GM13976 (cell line): ENCODE measurements around the gene PSME2.
A peak's percentile ranks its signal among the peaks of the same experiment; 100 is the strongest.

Source experiments
- DNase-seq: peaks from one replicate; pipeline ENCODE4 v3.0.0; 2012; ENCODE audit warnings: low spot score
- in situ Hi-C: fragments of 300-500 bp; cut with MboI; formaldehyde crosslinking; loops from one replicate; pipeline ENCODE4 v1.12.0; 2022; ENCODE audit warnings: low sequenced_read_pairs, mixed read lengths, inconsistent platforms; ENCODE audit not compliant: unreplicated experiment
- TF ChIP-seq, protein P1 (sequence below): IDR thresholded peaks from 2 replicates; pipeline ENCODE4 v1.5.1; 2012; ENCODE audit warnings: borderline replicate concordance, mild to moderate bottlenecking; ENCODE audit not compliant: insufficient read depth; ENCODE audit errors: extremely low read depth, missing control alignments, control extremely low read depth

The PSME2 gene

DNA sequence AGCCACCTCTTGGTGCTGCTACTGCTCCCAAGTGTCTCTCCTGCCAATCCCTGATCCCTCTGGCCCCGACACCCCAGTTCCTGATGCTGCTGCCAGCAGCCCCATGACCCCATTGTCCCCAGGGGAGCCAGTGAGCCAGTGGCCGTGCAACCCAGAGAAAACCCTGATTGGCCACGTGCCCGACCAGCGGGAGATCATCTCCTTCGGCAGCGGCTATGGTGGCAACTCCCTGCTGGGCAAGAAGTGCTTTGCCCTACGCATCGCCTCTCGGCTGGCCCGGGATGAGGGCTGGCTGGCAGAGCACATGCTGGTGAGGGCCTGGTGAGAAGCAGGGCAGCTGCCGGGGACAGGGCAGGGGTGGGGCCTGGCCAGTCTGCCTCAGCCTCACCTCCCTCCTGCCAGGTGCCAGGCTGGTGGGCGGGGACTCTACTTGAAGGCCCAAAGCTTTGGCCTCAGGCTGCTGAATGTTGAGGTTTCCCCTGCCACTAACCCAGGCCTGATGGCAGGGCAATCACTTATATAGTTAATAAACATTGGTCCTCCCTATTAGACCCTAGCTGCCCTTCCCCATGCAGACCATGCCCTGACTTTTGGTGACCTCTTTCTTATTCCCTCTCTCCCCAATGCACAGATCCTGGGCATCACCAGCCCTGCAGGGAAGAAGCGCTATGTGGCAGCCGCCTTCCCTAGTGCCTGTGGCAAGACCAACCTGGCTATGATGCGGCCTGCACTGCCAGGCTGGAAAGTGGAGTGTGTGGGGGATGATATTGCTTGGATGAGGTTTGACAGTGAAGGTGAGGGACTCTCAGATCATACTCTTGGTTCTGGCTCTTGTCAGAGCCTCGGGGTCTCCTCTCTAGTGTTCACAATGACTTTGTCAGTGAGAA, 47.2 kb downstream of the PSME2 start:
- no peak for DNase-seq
- TF ChIP-seq, protein P1, sequence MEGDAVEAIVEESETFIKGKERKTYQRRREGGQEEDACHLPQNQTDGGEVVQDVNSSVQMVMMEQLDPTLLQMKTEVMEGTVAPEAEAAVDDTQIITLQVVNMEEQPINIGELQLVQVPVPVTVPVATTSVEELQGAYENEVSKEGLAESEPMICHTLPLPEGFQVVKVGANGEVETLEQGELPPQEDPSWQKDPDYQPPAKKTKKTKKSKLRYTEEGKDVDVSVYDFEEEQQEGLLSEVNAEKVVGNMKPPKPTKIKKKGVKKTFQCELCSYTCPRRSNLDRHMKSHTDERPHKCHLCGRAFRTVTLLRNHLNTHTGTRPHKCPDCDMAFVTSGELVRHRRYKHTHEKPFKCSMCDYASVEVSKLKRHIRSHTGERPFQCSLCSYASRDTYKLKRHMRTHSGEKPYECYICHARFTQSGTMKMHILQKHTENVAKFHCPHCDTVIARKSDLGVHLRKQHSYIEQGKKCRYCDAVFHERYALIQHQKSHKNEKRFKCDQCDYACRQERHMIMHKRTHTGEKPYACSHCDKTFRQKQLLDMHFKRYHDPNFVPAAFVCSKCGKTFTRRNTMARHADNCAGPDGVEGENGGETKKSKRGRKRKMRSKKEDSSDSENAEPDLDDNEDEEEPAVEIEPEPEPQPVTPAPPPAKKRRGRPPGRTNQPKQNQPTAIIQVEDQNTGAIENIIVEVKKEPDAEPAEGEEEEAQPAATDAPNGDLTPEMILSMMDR = no peak
- in situ Hi-C loops = no loop called here

DNA sequence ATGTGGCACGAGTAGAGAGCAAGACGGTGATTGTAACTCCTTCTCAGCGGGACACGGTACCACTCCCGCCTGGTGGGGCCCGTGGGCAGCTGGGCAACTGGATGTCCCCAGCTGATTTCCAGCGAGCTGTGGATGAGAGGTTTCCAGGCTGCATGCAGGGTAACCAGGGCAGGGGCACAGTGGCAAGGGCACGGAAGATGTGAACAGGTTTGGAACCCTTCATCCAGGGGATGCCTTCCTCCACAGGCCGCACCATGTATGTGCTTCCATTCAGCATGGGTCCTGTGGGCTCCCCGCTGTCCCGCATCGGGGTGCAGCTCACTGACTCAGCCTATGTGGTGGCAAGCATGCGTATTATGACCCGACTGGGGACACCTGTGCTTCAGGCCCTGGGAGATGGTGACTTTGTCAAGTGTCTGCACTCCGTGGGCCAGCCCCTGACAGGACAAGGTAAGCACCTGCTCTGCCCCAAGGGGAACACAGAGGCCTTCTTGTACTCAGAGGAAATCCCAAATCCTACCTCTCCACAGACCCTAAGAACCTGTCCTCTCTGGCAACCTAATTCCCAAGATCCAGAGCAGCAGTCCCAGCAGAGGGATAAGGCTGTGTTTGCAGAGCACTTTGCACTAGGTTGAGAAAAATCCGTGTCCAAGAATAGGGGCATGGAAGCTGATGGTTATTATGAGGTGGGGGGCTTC, 48.0 kb downstream of the PSME2 start:
- DNase-seq = no peak
- TF ChIP-seq, protein P1 = no peak
- in situ Hi-C loops = no loop called here

DNA sequence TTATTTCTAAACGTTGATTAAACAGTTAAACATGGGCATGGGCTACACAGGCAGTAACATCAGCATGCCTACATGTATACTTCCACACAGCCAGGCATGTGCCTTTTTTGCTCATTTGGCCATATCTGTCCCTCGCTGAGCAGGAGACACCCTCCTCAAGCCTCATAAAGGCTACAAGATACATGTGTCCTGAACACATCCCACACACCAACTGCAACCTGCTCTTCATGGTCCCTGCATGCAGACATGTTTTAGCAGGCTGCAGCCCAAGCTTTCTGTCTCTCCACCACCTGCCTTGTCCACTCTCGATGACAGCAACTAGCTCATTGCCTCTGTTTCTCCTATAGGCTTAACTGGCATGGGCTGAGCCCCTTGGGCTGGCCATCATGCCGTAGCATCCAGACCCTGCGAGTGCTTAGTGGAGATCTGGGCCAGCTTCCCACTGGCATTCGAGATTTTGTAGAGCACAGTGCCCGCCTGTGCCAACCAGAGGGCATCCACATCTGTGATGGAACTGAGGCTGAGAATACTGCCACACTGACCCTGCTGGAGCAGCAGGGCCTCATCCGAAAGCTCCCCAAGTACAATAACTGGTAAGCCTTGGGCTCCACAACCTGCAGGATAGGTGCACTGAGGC, 49.7 kb downstream of the PSME2 start:
- no peak for DNase-seq
- TF ChIP-seq, protein P1 = no peak
- in situ Hi-C loops = no loop called here

DNA sequence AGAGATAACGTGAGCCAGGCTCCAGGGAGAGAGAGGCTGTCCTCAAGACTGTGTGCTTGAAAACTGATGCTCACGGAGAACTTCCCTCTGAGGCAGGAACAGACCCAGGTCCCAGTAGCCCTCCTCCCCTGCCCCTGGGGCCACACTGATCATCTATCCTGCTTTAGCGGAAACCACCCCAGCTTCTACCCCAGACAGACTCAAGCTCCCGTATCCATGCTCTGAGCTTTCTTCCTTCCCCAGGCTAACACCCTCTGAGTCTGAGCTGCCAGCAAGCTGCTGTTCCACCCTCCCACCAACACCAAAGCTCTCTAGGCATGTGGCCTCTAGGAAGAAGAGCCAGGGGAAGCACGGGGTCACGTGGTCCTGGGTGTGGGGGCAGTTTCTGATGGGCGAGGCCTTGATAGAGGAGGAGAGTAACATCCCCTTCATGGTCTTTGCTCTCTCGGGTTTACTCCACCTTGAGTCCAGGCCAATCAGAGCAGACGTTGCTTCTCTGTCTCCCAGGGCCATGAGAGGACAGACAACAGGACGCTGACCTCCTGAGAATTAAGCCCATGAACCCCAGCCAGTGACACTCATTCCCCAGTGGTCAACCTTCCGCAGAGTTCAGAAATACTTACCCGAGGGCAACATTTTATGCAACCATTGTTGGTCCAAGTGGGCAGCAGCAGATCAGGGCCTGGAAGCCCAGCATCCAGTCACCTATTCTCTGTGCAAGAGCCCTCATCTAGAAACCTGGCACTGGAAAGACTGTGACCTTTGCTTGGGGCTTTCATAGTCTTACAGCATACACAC, 50.9 kb downstream of the PSME2 start:
- peak; percentile 95 for DNase-seq
- TF ChIP-seq, protein P1 = no peak
- in situ Hi-C loops = no loop called here

DNA sequence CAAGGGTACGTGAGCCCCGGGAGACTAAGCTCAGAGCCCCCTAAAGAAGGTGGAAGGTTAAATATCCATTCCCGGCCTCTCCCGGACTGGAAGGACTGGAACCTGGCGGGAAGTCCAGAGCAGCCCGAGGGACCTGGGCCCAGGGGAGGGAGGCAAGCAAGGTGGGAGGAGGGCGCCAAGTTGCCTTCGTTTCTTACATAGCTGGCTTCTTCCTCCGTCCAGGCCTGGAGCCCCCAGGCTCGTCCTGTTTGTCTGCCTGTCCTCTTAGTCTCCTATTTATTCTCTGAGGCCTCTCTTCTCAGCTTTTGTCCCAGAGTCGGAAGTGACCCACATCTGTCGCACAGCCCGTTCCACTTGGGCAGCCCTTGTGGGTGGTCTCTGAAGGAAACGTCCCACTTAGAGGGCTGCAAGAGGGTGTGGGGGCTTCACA, 51.6 kb downstream of the PSME2 start:
- TF ChIP-seq, protein P1 = no peak
- in situ Hi-C loops = no loop called here
- no peak for DNase-seq

DNA sequence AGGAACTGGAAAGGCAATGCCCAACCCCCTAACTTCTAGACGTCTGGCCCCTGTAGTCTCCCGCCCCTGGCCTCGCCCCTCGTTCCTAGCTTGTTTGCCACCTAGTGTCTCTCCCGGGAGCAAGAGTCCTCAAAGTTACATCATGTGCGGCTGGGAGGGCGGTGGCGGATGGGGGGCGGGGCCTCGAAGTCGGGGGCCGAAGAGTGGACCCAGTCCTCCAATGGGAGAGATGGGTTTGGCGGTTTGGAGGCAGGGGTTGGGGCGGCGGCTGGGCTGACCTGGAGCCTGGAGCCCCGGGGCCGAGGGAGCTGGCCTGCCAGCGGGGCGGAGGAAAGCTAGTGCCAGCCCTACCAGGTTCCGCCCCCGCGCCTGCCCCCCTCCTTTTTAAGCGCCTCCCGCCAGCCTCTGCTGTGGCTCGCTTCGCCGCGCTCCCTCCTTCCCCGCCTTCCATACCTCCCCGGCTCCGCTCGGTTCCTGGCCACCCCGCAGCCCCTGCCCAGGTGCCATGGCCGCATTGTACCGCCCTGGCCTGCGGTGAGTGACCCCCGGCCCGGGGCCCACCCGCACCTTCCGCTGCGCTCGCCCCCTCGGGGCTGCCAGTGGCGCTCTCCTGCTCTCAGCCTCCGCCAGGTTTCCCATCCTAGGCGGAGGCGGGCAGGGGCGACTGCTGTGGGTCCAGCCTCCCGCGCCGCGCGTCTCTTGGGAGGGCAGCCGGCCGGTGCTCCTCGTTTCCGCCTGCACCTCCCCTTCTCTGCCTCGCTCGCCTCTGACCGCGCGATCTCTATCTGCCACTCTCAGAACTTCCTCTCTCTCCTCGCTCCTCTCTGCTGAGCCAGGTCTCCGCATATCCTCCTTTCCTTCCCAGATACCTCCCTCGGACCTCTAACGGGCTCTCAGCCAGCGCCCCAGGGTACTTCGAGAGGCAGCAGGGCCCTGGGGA, 52.2 kb downstream of the PSME2 start, which contains the start of gene PCK2:
PCK2 (plus strand) TSS at position 411 of the 940 bp plus-strand sequence; CDS start at position 506, 95 bp downstream.
- TF ChIP-seq, protein P1 = no peak
- in situ Hi-C loops = no loop called here
- DNase-seq = peak; percentile 92
